Mesothelial cell of epicardium (in vitro differentiated cells): Measurements from ENCODE around the gene PRRX1. TPM values are rescaled to one million over a fixed set of nuclear protein-coding genes. Genes with fewer than 3 reads are reported as not detected.

Experiments used
- DNase-seq, 2 experiments: peaks; one replicate each; pipeline ENCODE4 v3.0.0; 2021; ENCODE audit warnings: low spot score in 2 of 2; ENCODE audit not compliant: unreplicated experiment in 2 of 2
- H3K27ac Mint-ChIP-seq: 2 replicates; pipeline ENCODE4 v1.8.0; 2021; ENCODE audit warnings: mixed read lengths
- H3K27me3 Mint-ChIP-seq: 2 replicates; pipeline ENCODE4 v1.8.0; 2021; ENCODE audit warnings: low read depth, mixed read lengths
- H3K36me3 Mint-ChIP-seq: 2 replicates; pipeline ENCODE4 v1.8.0; 2021; ENCODE audit warnings: mixed read lengths
- H3K4me1 Mint-ChIP-seq: 2 replicates; pipeline ENCODE4 v1.8.0; 2021; ENCODE audit warnings: mixed read lengths
- H3K4me3 Mint-ChIP-seq: 2 replicates; pipeline ENCODE4 v1.8.0; 2021; ENCODE audit warnings: mild to moderate bottlenecking, moderate library complexity, mixed read lengths
- H3K9me3 Mint-ChIP-seq: 2 replicates; pipeline ENCODE4 v1.8.0; 2021; ENCODE audit warnings: mixed read lengths
- total RNA-seq: library from RNA; stranded (reverse); gene quantifications from 3 replicates; pipeline ENCODE4 v1.2.1, GENCODE V29; 2021
- TF ChIP-seq, protein P1 (sequence below): fragments of 200-600 bp; sonication (generic); IDR thresholded peaks from one replicate; pipeline ENCODE4 v1.5.0; 2021; ENCODE audit warnings: antibody characterized with exemption; ENCODE audit not compliant: unreplicated experiment

PRRX1 gene
- total RNA-seq, 1 donor from 2014 or later, result 9.7 TPM

DNA sequence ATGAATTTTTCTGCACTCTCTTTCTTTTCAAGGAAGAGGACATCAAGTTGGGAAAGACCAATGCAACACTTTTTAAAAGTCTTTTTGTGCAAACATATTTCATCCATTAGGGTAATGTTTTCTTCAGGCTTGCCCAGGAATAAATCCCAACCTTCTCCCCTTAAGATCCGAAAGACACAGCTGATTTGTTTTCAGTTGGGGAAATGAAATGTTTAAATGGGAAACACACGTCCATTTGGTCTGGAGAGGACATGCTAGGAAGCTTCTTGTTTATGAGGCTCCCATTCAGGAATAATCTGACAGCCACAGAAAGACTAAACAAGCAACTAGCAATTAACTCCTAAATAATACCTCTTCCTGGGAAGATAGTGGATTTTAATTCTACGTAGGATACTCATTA is 91.9 kb downstream of the PRRX1 start:
- no peaks in the 10 kb centered on the region for H3K36me3 Mint-ChIP-seq
- TF ChIP-seq, protein P1, sequence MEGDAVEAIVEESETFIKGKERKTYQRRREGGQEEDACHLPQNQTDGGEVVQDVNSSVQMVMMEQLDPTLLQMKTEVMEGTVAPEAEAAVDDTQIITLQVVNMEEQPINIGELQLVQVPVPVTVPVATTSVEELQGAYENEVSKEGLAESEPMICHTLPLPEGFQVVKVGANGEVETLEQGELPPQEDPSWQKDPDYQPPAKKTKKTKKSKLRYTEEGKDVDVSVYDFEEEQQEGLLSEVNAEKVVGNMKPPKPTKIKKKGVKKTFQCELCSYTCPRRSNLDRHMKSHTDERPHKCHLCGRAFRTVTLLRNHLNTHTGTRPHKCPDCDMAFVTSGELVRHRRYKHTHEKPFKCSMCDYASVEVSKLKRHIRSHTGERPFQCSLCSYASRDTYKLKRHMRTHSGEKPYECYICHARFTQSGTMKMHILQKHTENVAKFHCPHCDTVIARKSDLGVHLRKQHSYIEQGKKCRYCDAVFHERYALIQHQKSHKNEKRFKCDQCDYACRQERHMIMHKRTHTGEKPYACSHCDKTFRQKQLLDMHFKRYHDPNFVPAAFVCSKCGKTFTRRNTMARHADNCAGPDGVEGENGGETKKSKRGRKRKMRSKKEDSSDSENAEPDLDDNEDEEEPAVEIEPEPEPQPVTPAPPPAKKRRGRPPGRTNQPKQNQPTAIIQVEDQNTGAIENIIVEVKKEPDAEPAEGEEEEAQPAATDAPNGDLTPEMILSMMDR, result no peak
- peaks cover 3% of the 10 kb centered on the region for H3K9me3 Mint-ChIP-seq
- H3K27ac Mint-ChIP-seq, result no peak overlapping the region
- no peak overlapping the region for H3K4me3 Mint-ChIP-seq
- H3K4me1 Mint-ChIP-seq, result no peaks in the 10 kb centered on the region
- no peak for DNase-seq
- H3K27me3 Mint-ChIP-seq, result peaks cover 15% of the 10 kb centered on the region

DNA sequence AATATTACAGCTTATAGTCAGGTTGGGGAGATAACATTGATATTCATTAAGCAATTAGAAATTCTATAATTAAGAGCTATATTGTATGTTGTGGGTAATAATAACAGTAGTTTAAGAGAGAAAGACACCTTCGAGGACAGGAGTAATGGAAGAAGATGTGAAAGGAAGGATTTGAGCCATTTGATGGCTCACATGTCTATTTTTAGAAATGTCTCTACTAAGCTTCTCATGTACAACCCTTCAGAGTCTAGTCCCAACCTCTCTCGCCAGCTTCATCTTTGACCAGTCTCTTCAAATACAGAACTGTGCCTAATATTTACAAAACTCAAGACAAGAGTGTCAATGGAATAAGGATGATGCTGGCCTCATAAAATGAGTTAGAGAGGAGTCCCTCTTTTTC is 95.1 kb downstream of the PRRX1 start:
- no peak for DNase-seq
- Mint-ChIP-seq H3K36me3 (no peaks in the 10 kb centered on the region), H3K9me3 (peaks cover 12% of the 10 kb centered on the region), H3K27me3 (peaks cover 15% of the 10 kb centered on the region), H3K4me3 (no peak overlapping the region), H3K27ac (no peak overlapping the region), H3K4me1 (no peaks in the 10 kb centered on the region)
- TF ChIP-seq, protein P1, result no peak

DNA sequence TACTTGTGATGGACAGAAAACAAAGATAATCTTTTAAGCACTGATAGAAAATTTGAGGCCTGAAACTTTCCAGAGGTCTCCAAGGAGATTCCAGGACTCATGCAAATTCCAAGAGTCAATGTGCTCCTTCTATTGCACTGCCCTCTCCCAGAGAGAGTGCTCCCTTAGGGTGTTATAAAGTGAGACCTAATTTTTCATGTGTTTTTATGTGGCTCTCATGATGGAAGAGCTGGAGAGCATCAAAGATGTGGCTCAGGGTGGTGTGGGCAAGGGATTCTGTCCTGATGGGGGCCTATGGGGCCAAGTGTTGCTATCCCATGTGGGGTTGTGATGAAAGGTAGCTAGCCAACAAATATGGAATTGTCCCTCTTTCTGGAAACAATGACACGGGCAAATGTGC is 101.3 kb downstream of the PRRX1 start:
- no peak overlapping the region for H3K27ac Mint-ChIP-seq
- peaks cover 11% of the 10 kb centered on the region for H3K27me3 Mint-ChIP-seq
- H3K4me1 Mint-ChIP-seq, result no peaks in the 10 kb centered on the region
- H3K9me3 Mint-ChIP-seq, result peaks cover 12% of the 10 kb centered on the region
- DNase-seq, result no peak
- TF ChIP-seq, protein P1, result no peak
- H3K4me3 Mint-ChIP-seq, result no peak overlapping the region
- H3K36me3 Mint-ChIP-seq, result no peaks in the 10 kb centered on the region

DNA sequence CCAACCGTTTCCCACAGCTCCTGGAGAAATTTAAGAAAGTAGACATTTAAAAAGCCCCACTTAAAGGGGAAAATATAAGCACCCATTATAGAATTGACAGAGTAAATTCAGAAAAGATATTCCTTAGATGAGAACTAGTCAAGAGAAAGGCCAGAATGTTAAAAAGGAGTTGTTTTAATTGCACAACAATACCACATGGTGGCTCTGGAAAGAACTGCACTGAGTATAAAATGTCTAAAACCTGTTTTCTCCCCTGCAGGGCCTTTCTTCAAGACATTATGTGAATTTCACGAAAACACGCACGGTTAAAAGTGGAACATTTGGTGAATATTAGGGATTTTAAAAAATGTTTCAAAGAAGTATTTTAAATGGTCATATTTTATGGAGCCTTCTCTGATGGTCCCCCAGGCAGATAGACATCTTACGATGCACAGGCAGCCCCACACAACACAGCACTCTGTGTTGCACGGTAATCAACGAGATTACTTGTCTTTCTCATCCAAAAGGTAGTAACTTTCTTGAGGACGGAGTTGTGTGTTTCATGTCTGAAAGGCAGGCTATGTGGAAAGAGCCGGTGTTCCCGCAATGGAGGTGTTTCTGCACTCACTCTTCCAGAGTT is 101.9 kb downstream of the PRRX1 start:
- Mint-ChIP-seq H3K36me3 (no peaks in the 10 kb centered on the region), H3K4me1 (no peaks in the 10 kb centered on the region), H3K9me3 (peaks cover 8% of the 10 kb centered on the region), H3K27ac (no peak overlapping the region), H3K4me3 (no peak overlapping the region), H3K27me3 (peaks cover 9% of the 10 kb centered on the region)
- TF ChIP-seq, protein P1, result peak; percentile 57
- DNase-seq, result no peak

DNA sequence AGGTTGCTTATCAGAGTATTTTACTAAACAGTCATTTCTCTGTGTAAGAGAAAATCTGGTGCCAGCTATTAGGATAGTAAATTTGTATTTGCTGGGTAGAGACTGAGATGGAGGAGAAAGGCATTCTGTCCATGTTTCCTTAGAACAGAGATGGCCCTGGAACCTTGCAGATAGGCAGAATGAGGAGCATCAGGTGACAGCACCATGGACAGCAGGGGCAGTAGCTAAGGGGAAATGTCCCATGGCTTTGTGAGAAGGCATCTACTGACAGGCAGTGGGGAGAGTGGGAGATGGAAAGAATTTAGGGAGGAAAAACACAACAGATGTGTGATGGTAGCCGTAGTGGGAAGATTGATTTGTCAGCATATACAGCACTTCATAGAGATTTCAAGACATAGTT is 105.0 kb downstream of the PRRX1 start:
- Mint-ChIP-seq H3K27me3 (peaks cover 9% of the 10 kb centered on the region), H3K4me1 (no peaks in the 10 kb centered on the region), H3K4me3 (no peak overlapping the region), H3K27ac (no peak overlapping the region), H3K36me3 (no peaks in the 10 kb centered on the region), H3K9me3 (no peaks in the 10 kb centered on the region)
- TF ChIP-seq, protein P1, result no peak
- DNase-seq, result no peak

DNA sequence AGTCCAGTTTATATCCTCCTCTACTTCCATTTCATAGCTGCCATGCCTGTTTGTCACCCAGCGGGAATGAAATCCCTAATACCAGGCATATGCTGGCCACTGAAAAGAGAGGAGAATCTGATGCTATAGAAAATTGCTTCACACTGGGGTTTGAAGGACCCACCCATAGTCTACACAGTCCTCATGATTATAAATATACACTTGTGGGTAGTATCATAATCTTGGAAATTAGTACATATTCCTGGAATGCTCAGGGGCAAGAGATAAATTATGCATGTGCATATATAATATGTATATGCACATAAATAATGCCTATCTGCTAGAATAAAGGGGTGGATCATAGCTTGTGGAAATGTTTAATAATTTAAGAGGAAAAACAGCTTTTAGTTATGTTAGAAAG is 105.8 kb downstream of the PRRX1 start:
- Mint-ChIP-seq H3K36me3 (no peaks in the 10 kb centered on the region), H3K9me3 (no peaks in the 10 kb centered on the region), H3K27ac (no peak overlapping the region), H3K4me1 (no peaks in the 10 kb centered on the region), H3K4me3 (no peak overlapping the region), H3K27me3 (peaks cover 9% of the 10 kb centered on the region)
- no peak for DNase-seq
- TF ChIP-seq, protein P1, result no peak
